NCI-H187 treated with DMSO at 0.1 percent for 48 hours (cell line): Measurements from ENCODE around the gene TRDN.
A peak's percentile ranks its signal among the peaks of the same experiment; 100 is the strongest.
"Not testable (repeated sequence)": the region's sequence is repeated elsewhere in the genome, so short reads cannot be mapped to it uniquely, and the experiment has no call there.

Source experiments
- DNase-seq: peaks from one replicate; lab custom pipeline; 2025; lab: John Stamatoyannopoulos, UW

The TRDN gene

GRCh38 chr6:123404975-123405374 is 231.8 kb downstream of the TRDN start:
- DNase-seq, result no peak

GRCh38 chr6:123402052-123402451 is 234.7 kb downstream of the TRDN start:
- no peak for DNase-seq

- DNase-seq, result no peak
Observed at GRCh38 chr6:123398072-123398471, 238.7 kb downstream of the TRDN start.

GRCh38 chr6:123393331-123393730 is 243.4 kb downstream of the TRDN start:
- peak; percentile 71 for DNase-seq

GRCh38 chr6:123383718-123384117 is 253.0 kb downstream of the TRDN start:
- DNase-seq, result no peak

- DNase-seq, result no peak
Observed at GRCh38 chr6:123380257-123380656, 256.5 kb downstream of the TRDN start.

GRCh38 chr6:123372737-123373136 is 264.0 kb downstream of the TRDN start:
- no peak for DNase-seq

GRCh38 chr6:123363912-123364311 is 272.8 kb downstream of the TRDN start:
- DNase-seq, result no peak

- DNase-seq, result no peak
Observed at GRCh38 chr6:123360359-123360758, 276.4 kb downstream of the TRDN start.

GRCh38 chr6:123352705-123353104 is 284.0 kb downstream of the TRDN start:
- DNase-seq, result no peak

GRCh38 chr6:123352279-123352678 is 284.5 kb downstream of the TRDN start:
- no peak for DNase-seq

- no peak for DNase-seq
Observed at GRCh38 chr6:123343836-123344235, 292.9 kb downstream of the TRDN start.

- no peak for DNase-seq
Observed at GRCh38 chr6:123338394-123338793, 298.4 kb downstream of the TRDN start.

- no peak for DNase-seq
Observed at GRCh38 chr6:123333000-123333756, 303.6 kb downstream of the TRDN start.

- no peak for DNase-seq
Observed at GRCh38 chr6:123332070-123332469, 304.7 kb downstream of the TRDN start.

GRCh38 chr6:123329337-123329736 is 307.4 kb downstream of the TRDN start:
- no peak for DNase-seq

- no peak for DNase-seq
Observed at GRCh38 chr6:123323452-123324329, 313.1 kb downstream of the TRDN start.

GRCh38 chr6:123321020-123321419 is 315.7 kb downstream of the TRDN start:
- no peak for DNase-seq

GRCh38 chr6:123316733-123317323 is 319.9 kb downstream of the TRDN start:
- no peak for DNase-seq

- not testable (repeated sequence) for DNase-seq
Observed at GRCh38 chr6:123314459-123314858, 322.3 kb downstream of the TRDN start.

GRCh38 chr6:123309130-123309529 is 327.6 kb downstream of the TRDN start:
- DNase-seq, result no peak

- no peak for DNase-seq
Observed at GRCh38 chr6:123306334-123306733, 330.4 kb downstream of the TRDN start.

GRCh38 chr6:123295672-123296071 is 341.1 kb downstream of the TRDN start:
- no peak for DNase-seq
